HepG2 (cell line): ENCODE measurements around the gene MLX. TPM values are rescaled to one million over a fixed set of nuclear protein-coding genes. Genes with fewer than 3 reads are reported as not detected.

Experiments used
- AGO2 ChIP-seq: fragments of 200-400 bp; formaldehyde crosslinking; optimal IDR thresholded peaks from 2 replicates; pipeline ENCODE3; 2017; ENCODE audit warnings: mild to moderate bottlenecking, low read depth, low read length, moderate library complexity
- ARID3A ChIP-seq: IDR thresholded peaks from 2 replicates; pipeline ENCODE4 v1.6.1; 2012; ENCODE audit warnings: low read depth, low read length, improper control_type of control experiment
- GATAD1 ChIP-seq: IDR thresholded peaks from 2 replicates; pipeline ENCODE4 v1.6.1; 2016; ENCODE audit warnings: missing genetic modification reagents, missing compliant biosample characterization
- IKZF5 ChIP-seq: IDR thresholded peaks from 2 replicates; pipeline ENCODE4 v1.6.1; 2018; ENCODE audit warnings: missing genetic modification reagents, mild to moderate bottlenecking, missing compliant biosample characterization
- NFE2 ChIP-seq: sonication (generic); formaldehyde crosslinking; IDR thresholded peaks from 2 replicates; pipeline ENCODE4 v1.4.0; 2020; ENCODE audit warnings: missing genetic modification reagents
- POLR2AphosphoS5 ChIP-seq: IDR thresholded peaks from 2 replicates; pipeline ENCODE4 v1.6.1; 2012; ENCODE audit warnings: low read depth, low read length
- SIN3A ChIP-seq: IDR thresholded peaks from 2 replicates; pipeline ENCODE4 v1.6.1; 2011; ENCODE audit warnings: low read depth, mild to moderate bottlenecking, control low read depth, low read length, borderline replicate concordance
- SOX6 ChIP-seq, 2 experiments: fragments of 450-650 bp in 1 of 2; sonication (generic) in 1 of 2; formaldehyde crosslinking in 1 of 2; IDR thresholded peaks; 2 replicates each; pipeline versions ENCODE4 v1.4.0 to v1.6.1; 2017 to 2020; ENCODE audit warnings: antibody characterized with exemption in 1 of 2, mild to moderate bottlenecking in 1 of 2, missing genetic modification reagents in 1 of 2
- TAF1 ChIP-seq: sonication (generic); formaldehyde crosslinking; IDR thresholded peaks from 2 replicates; pipeline ENCODE4 v1.4.0; 2020; ENCODE audit warnings: missing genetic modification reagents
- UBTF ChIP-seq: sonication (generic); formaldehyde crosslinking; IDR thresholded peaks from 2 replicates; pipeline ENCODE4 v1.4.0; 2020; ENCODE audit warnings: mild to moderate bottlenecking, missing genetic modification reagents
- ZNF512 ChIP-seq: sonication (generic); formaldehyde crosslinking; IDR thresholded peaks from 2 replicates; pipeline ENCODE4 v1.4.0; 2020; ENCODE audit warnings: mild to moderate bottlenecking, missing genetic modification reagents
- ZNF646 ChIP-seq: sonication (generic); formaldehyde crosslinking; IDR thresholded peaks from 2 replicates; pipeline ENCODE4 v1.9.0; 2021; ENCODE audit warnings: mild to moderate bottlenecking, missing genetic modification reagents
- ZNF703 ChIP-seq: sonication (generic); formaldehyde crosslinking; IDR thresholded peaks from 2 replicates; pipeline ENCODE4 v1.5.1; 2020; ENCODE audit warnings: missing genetic modification reagents, mild to moderate bottlenecking, moderate library complexity, borderline replicate concordance
- ZSCAN20 ChIP-seq: sonication (generic); formaldehyde crosslinking; IDR thresholded peaks from 2 replicates; pipeline ENCODE4 v1.4.0; 2020; ENCODE audit warnings: missing genetic modification reagents, mild to moderate bottlenecking, borderline replicate concordance
- polyA plus RNA-seq, 8 experiments: library from polyadenylated mRNA; depleted of rRNA in 3 of 8; stranded (reverse) in 7 of 8; unstranded in 1 of 8; fragments of >200 nt; fragmentation: Illumina TruSeq in 4 of 8; extraction: Trizol in 4 of 8; gene quantifications; 2 replicates each; pipeline versions ENCODE4 v1.2.1 to v1.2.3, GENCODE V29; 2011 to 2016; ENCODE audit warnings: low read depth in 4 of 8, missing spikeins in 1 of 8, mixed read lengths in 1 of 8; ENCODE audit not compliant: insufficient read depth in 1 of 8
- total RNA-seq, 5 experiments: library from RNA; depleted of rRNA; stranded (reverse); fragments of >200 nt; fragmentation: Illumina TruSeq; extraction: Trizol; gene quantifications; 2 replicates each; pipeline ENCODE4 v1.2.3, GENCODE V29; 2016; ENCODE audit warnings: low read depth in 1 of 5

The MLX gene
- total and polyA plus RNA-seq, 2 of the 13 experiments (the other 11 are each of a cell fraction or from before 2014, with no cell fraction given) = 38.9 to 74.4 TPM

GRCh38 chr17:42541041-42541833 is 25.7 kb upstream of the MLX start (continued):
- TF ChIP-seq ZNF646 (CRISPR knock-in tag) (no peak; the same call in 1 of the 2 replicates), POLR2AphosphoS5 (peak; percentile 40; the same call in 1 of the 2 replicates), AGO2 (no peak), NFE2 (CRISPR knock-in tag) (0 out of 2 replicates have a peak, but pooled peaks have one; percentile 30), TAF1 (CRISPR knock-in tag) (peak; percentile 42; the same call in 1 of the 2 replicates), ARID3A (0 out of 2 replicates have a peak, but pooled peaks have one; percentile 15), UBTF (CRISPR knock-in tag) (no peak; the same call in 1 of the 2 replicates), ZNF703 (CRISPR knock-in tag) (no peak), GATAD1 (peak; percentile 80), ZNF512 (CRISPR knock-in tag) (no peak), IKZF5 (CRISPR knock-in tag) (peak; percentile 86), SOX6 (IDR thresholded peaks at IDR 0.05) (no peak), SOX6 (CRISPR knock-in tag; IDR thresholded peaks at IDR 0.05) (peak; percentile 76), SIN3A (no peak), ZSCAN20 (CRISPR knock-in tag) (no peak)
